Right lung (tissue), 5 donors: ENCODE results near the gene CDC42EP1. TPM values are rescaled to one million over a fixed set of nuclear protein-coding genes. Genes with fewer than 3 reads are reported as not detected.
A peak's percentile ranks its signal among the peaks of the same experiment; 100 is the strongest.
"Not testable (repeated sequence)": the region's sequence is repeated elsewhere in the genome, so short reads cannot be mapped to it uniquely, and the experiment has no call there.

Experiments
- DNase-seq, 2 donors: peaks; one replicate each; pipeline ENCODE4 v3.0.0-alpha.2; 2013
- polyA plus RNA-seq, 5 donors: library from polyadenylated mRNA; unstranded; fragments of 120-200 nt; gene quantifications; one replicate each; pipeline versions ENCODE4 v1.2.1 to v1.2.3, GENCODE V29; 2013; ENCODE audit warnings: inconsistent platforms in 1 of 5, low replicate concordance in 1 of 5; ENCODE audit not compliant: insufficient read length in 5 of 5, insufficient read depth in 1 of 5

Gene CDC42EP1
- polyA plus RNA-seq, 5 donors: 26.0 to 65.2 (median 40.4) TPM

DNA sequence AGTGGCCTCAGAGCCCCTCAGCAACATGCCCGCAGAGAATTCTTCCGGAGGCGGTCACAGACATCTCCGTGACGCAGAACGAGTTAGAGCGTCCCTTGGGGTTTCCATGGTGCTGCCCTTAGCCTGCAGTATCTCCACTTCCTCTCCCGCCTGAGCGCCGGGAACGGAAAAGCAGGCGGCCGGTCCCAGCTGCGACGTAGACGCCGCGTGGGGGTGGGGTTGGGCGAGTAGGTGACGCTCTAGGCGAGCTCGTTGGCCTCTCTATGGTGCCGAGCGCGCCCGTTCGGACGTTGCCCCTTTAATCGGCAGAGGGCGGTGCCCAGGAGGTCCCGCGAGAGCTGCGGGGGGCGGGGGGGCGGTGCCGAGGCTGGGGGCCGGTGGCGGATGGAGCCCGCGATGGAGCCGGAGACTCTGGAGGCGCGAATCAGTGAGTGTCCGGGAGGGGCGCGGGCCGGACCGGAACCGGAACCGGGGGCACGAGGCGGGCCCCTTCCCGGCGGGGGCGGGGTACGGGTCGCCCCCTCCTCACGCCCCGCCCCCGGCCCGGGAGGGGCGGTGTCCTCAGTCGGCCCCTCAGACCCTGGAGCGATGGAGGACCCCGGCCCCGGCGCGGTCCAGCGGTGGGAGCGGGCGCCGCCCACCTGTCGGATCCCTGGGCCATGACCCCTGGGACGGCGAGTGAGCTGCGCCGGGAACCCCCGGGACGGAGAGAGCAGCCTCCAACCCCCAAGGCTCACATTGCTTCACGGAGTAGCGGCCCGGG lies 48.4 kb downstream of the CDC42EP1 start, which contains the start of gene GGA1:
GGA1 (plus strand) TSS at position 358 of the 763 bp plus-strand sequence; CDS start at position 385, 27 bp downstream.
- DNase-seq: peak; percentile 97 to 98

DNA sequence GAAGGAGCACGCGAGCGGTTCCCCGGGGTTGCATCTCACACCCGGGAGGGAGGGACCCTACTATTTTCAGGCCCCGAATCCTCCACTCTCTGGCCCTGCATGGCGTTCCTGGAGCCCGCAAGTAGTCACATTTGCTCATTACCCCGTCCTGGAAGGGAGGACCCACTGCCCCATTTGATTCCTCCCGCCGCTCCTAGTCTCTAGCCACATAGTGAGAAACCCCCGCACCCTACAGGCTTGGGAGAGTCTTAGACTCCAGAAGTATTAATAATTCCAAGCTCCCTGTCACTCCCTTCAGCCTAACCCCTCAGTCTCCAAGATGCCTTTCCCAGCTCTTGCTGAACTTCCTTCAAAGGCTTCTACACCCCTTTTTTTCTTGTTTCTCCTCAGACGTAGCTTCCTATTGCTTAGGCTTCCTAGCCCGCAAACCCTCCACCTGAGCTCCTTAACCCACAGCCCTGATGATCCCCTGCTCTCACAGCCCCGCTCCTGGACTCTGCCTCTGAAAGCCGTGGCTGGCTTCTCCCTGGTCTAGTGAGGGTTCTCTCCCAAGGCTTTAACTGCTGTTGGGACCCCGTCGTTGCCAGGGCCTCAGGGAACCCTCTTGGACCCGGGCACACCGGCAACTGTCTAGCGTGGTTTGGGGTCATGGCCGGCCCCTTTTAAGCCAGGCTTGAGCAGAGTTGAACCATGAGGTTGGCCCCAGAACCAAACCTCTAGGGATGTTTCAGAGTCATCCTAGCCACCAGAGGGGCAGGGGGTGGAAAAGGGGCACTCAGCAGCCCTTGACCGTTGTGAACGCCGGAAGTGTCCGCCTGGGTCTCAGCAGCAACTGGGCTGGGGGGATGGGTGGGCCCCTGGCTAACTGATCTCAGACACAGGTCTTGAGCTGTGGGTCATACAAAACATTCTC lies 49.2 kb downstream of the CDC42EP1 start:
- DNase-seq: no peak

DNA sequence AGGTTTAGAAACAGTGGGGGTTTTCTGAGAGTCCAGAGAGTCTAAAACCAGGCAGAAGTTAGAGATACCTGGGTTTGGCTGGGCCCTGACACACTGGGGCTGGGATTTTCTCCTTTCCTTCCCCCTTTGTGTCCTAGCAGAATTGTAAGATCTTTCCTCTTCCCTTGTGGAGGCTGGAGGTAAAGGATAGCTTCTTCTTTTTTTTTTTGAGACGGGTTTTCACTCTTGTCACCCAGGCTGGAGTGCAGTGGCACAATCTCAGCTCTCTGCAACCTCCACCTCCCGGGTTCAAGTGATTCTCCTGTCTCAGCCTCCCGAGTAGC lies 49.8 kb downstream of the CDC42EP1 start:
- not testable (repeated sequence) for DNase-seq

DNA sequence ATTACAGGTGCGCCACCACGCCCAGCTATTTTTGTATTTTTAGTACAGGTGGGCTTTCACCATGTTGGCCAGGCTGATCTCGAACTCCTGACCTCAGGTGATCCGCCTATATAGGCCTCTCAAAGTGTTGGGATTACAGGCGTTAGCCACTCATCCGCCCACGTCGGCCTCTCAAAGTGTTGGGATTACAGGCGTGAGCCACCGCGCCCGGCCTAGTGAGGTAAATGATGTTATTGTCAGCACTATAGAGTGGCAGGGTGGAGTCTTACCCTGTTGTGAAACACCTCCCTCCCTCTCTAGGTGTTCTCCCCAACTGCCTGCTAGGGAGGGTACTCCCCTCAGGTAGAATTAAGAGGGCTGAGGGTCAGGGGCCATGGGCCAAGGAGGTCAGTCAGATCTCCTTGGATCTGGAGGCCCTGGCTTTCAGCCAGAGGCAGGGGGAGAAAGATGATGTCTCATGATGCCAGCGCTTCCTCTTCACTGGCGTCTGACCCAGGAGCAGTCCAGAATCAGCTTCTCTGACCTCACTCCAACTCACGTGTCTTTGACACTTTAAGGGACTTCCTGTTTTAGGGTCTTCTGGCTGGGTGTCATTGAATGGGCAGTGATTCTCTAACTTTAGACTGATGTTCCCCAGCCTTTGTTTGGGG lies 50.3 kb downstream of the CDC42EP1 start:
- no peak for DNase-seq

DNA sequence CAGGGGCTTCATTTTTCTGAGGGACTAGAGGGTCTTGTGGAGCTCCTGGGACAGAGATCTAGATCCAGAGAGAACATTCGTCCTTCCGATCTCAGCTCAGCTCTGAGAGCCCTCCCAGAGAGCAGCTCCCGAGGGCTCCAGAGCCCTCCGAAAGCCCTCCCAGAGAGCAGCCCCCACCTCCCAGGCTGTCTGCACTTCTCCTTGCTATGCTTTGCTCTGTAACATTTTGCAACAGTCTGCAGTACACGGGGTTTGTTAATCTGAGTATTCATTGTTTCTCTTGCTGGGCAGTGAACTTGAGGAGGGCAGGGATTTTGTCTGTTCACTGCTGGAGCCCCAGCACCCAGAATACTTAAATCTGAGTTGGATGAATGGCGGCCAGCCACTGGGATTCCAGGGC lies 50.9 kb downstream of the CDC42EP1 start:
- DNase-seq: no peak

DNA sequence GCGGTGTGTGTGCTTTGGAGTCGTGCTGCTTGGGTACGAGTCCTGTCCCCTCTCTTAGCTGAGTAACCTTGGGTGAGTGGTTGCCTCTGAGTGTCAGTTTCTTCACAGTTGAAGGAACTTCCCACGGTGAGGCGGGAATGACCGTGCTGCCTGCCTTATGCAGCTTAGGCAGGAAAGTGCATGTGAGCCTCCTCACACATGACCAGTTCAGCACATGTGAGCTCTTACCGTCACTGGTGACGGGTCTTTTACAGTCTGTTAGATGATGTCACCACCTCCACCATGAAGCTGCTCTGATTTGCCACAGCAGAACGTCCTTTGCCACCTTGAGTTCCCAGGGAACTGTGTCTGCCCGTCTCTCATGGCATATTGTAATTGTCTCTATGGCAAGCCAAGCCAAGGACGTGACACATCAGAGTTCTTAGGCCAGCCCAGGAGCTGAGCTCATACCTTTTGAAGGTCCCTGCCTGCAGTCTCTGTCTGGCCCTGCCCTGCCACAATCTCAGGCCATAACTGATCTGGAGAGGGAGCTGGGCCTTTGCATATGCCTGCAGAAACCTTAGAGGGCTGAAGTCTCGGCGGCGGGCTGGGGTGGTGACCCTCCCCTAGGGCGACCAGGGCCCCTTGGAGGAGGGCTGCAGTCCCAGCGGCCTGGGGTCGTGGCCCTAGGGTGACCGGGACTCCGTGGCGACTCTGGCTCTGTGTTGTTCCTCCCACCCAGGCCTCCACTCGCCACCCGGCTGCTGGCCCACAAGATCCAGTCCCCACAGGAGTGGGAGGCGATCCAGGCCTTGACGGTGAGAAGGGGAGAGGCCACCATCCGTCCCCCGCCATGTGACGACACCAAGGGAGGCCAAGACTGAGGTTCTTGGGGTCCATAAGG lies 56.2 kb downstream of the CDC42EP1 start:
- DNase-seq: no peak

DNA sequence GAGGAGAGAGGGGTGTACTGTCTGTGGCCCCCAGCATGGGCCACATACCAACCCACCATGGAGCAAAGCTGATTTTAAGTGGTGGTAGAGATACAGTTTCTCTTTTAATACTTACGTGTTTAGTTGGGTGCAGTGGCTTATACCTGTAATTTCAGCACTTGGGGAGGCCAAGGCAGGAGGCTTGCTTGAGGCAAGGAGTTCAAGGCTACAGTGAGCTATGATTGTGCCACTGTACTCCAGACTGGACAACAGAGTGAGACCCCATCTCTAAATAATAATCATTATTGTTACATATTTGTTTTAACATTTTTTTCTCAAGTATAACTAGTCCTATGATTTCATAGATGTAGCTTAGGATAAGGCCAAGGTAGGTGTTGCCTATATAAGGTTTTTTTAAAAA lies 57.2 kb downstream of the CDC42EP1 start:
- no peak for DNase-seq

DNA sequence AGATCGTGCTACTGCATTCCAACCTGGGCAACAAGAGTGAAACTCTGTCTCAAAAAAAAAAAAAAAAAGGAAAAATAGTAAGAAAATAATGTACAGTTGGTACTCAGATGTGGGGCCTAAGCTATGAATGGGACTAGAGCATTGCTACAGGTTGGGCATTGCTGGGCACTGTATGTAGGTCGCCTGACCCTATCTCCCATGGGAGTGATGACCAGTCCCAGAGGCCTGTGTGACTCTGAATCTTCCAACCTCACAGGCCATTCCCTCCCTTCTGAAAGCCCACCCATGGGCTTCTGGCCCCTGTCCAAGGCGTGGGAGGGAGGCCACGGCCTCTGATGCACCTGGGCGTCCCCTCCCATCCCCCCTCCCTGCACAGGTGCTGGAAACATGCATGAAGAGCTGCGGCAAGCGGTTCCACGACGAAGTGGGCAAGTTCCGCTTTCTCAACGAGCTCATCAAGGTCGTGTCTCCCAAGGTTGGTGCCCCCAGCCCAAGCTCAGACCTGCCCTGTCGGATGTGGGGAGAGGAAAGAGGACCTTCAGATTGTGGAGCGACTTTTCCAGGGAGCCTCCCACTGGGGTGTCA lies 57.9 kb downstream of the CDC42EP1 start:
- DNase-seq: no peak

DNA sequence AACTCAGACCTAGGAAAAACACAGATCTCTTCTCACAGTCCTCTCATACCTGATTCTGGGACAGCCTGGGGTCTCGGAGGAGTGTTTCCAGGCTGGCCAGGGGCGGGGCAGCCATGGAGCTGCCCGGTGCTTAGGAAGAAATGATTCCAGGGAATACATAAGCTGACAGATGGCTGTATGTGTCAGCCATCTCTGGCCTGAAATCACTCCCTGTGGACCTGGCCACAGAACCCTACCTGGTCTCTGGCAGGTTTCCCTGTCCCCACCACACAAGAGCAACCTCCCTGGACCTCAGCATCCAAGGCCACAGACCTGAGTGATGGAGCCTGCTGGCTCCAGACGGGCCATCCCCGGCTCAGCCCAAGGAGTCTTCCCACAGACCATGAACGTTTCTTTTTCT lies 58.4 kb downstream of the CDC42EP1 start:
- DNase-seq: no peak

Other genes starting within 250 kb of the CDC42EP1 start
- 1 to 10 TPM in 3 of 5 donors, under 1 TPM in 2; 0.51 to 2.0 (median 1.3) TPM for gene ELFN2, start 133.0 kb upstream of the CDC42EP1 start, polyA plus RNA-seq
- gene MFNG, start 74.1 kb upstream of the CDC42EP1 start, polyA plus RNA-seq: 10 to 100 TPM; 13.5 to 25.9 (median 20.4) TPM
- gene CARD10, start 41.1 kb upstream of the CDC42EP1 start, polyA plus RNA-seq: 10 to 100 TPM; 11.0 to 19.4 (median 15.6) TPM
- gene LGALS2, start 19.6 kb downstream of the CDC42EP1 start, polyA plus RNA-seq: 1 to 10 TPM in 4 of 5 donors, under 1 TPM in 1; 0.85 to 1.9 (median 1.2) TPM
- gene GGA1, start 48.4 kb downstream of the CDC42EP1 start, polyA plus RNA-seq: 10 to 100 TPM; 43.5 to 62.6 (median 55.2) TPM
- 10 to 100 TPM; 16.0 to 31.9 (median 23.0) TPM for gene SH3BP1, start 79.2 kb downstream of the CDC42EP1 start, polyA plus RNA-seq
- gene PDXP, start 98.2 kb downstream of the CDC42EP1 start, polyA plus RNA-seq: 10 to 100 TPM; 10.1 to 15.5 (median 13.2) TPM
- 100 to 1,000 TPM; 571 to 929 (median 646) TPM for gene LGALS1, start 115.2 kb downstream of the CDC42EP1 start, polyA plus RNA-seq
- gene NOL12, start 125.9 kb downstream of the CDC42EP1 start, polyA plus RNA-seq: 10 to 100 TPM; 17.1 to 28.2 (median 18.8) TPM
- gene TRIOBP, start 136.6 kb downstream of the CDC42EP1 start, polyA plus RNA-seq: 10 to 100 TPM; 51.7 to 86.8 (median 63.2) TPM
- gene GCAT, start 247.5 kb downstream of the CDC42EP1 start, polyA plus RNA-seq: 10 to 100 TPM in 1 of 5 donors, 1 to 10 TPM in 4; 6.9 to 12.6 (median 8.0) TPM